Glutamatergic neuron (in vitro differentiated cells): ENCODE measurements around the gene BRSK2. TPM values are rescaled to one million over a fixed set of nuclear protein-coding genes. Genes with fewer than 3 reads are reported as not detected.
"Not testable (repeated sequence)": the region's sequence is repeated elsewhere in the genome, so short reads cannot be mapped to it uniquely, and the experiment has no call there.

Source experiments
- DNase-seq: peaks from one replicate; pipeline ENCODE4 v3.0.0; 2022
- H3K27ac Mint-ChIP-seq: one replicate; pipeline ENCODE4 v1.8.0; 2020; ENCODE audit warnings: mild to moderate bottlenecking, mixed read lengths, inconsistent platforms; ENCODE audit not compliant: unreplicated experiment
- H3K27me3 Mint-ChIP-seq: one replicate; pipeline ENCODE4 v1.8.0; 2020; ENCODE audit warnings: mild to moderate bottlenecking, moderate library complexity, mixed read lengths, inconsistent platforms; ENCODE audit not compliant: unreplicated experiment
- H3K36me3 Mint-ChIP-seq: one replicate; pipeline ENCODE4 v1.8.0; 2020; ENCODE audit warnings: mild to moderate bottlenecking, mixed read lengths, inconsistent platforms; ENCODE audit not compliant: unreplicated experiment
- H3K4me1 Mint-ChIP-seq: one replicate; pipeline ENCODE4 v1.8.0; 2020; ENCODE audit warnings: mild to moderate bottlenecking, low read depth, mixed read lengths, inconsistent platforms; ENCODE audit not compliant: unreplicated experiment
- H3K4me3 Mint-ChIP-seq: one replicate; pipeline ENCODE4 v1.8.0; 2020; ENCODE audit warnings: mild to moderate bottlenecking, mixed read lengths, inconsistent platforms; ENCODE audit not compliant: unreplicated experiment
- H3K9me3 Mint-ChIP-seq: one replicate; pipeline ENCODE4 v1.8.0; 2020; ENCODE audit warnings: mild to moderate bottlenecking, moderate library complexity, mixed read lengths, inconsistent platforms; ENCODE audit not compliant: unreplicated experiment
- total RNA-seq: library from RNA; stranded (reverse); fragmentation: NEBNext Ultra II Directional; extraction: Animal tissue kit (Norgen Biotek cat#: 25700); gene quantifications from one replicate; pipeline ENCODE4 v1.2.1, GENCODE V29; 2021; ENCODE audit not compliant: unreplicated experiment
- TF ChIP-seq, protein P1 (sequence below): fragments of 200-600 bp; sonication (generic); IDR thresholded peaks from one replicate; pipeline ENCODE4 v1.5.0; 2021; ENCODE audit not compliant: partially characterized antibody, unreplicated experiment

The BRSK2 gene
- total RNA-seq, 1 donor from 2014 or later = 207 TPM

- Mint-ChIP-seq H3K27ac (no peak overlapping the region), H3K4me3 (no peak overlapping the region), H3K9me3 (peaks cover 5% of the 10 kb centered on the region), H3K27me3 (peaks cover 8% of the 10 kb centered on the region), H3K4me1 (peaks cover 29% of the 10 kb centered on the region), H3K36me3 (no peaks in the 10 kb centered on the region)
- no peak for DNase-seq
- TF ChIP-seq, protein P1, sequence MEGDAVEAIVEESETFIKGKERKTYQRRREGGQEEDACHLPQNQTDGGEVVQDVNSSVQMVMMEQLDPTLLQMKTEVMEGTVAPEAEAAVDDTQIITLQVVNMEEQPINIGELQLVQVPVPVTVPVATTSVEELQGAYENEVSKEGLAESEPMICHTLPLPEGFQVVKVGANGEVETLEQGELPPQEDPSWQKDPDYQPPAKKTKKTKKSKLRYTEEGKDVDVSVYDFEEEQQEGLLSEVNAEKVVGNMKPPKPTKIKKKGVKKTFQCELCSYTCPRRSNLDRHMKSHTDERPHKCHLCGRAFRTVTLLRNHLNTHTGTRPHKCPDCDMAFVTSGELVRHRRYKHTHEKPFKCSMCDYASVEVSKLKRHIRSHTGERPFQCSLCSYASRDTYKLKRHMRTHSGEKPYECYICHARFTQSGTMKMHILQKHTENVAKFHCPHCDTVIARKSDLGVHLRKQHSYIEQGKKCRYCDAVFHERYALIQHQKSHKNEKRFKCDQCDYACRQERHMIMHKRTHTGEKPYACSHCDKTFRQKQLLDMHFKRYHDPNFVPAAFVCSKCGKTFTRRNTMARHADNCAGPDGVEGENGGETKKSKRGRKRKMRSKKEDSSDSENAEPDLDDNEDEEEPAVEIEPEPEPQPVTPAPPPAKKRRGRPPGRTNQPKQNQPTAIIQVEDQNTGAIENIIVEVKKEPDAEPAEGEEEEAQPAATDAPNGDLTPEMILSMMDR = no peak
These were observed 119.3 kb downstream of the BRSK2 start for GRCh38 chr11:1508986-1509385.

DNA sequence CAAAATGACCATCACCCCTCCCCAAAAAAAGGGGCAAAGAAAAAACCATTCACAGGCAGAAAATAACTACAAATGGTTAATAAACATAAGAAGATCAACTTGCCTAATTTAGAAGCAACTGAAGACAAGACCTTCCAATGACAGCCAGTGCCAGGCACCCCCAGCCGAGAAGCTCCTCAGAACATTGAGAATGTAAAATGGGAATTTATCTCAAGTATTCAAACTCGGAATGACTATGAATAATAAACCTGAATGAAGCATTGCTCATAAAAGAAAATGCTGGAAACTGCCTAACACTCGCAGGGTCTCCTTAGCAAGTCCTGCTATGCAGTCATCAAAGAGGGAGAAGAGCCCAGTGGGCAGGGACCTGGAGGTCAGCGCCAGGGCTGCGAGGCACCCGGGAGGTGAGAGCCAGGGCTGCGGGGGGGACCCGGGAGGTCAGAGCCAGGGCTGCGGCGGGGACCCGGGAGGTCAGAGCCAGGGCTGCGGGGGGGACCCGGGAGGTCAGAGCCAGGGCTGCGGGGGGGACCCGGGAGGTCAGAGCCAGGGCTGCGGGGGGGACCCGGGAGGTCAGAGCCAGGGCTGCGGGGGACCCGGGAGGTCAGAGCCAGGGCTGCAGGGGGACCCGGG, 120.0 kb downstream of the BRSK2 start:
- no peak for DNase-seq
- Mint-ChIP-seq H3K27me3 (peaks cover 7% of the 10 kb centered on the region), H3K27ac (peak overlapping the region; percentile 29), H3K36me3 (no peaks in the 10 kb centered on the region), H3K4me3 (peak overlapping the region; percentile 52), H3K9me3 (peaks cover 11% of the 10 kb centered on the region), H3K4me1 (peaks cover 36% of the 10 kb centered on the region)
- TF ChIP-seq, protein P1 = no peak

DNA sequence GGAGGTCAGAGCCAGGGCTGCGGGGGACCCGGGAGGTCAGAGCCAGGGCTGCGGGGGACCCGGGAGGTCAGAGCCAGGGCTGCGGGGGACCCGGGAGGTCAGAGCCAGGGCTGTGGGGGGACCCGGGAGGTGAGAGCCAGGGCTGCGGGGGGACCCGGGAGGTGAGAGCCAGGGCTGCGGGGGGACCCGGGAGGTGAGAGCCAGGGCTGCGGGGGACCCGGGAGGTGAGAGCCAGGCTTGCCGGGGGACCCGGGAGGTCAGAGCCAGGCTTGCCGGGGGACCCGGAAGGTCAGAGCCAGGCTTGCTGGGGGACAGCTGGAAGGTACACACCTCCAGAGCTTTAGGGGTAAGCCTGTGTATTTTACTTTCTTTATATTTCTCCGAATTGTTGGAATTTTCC, 120.6 kb downstream of the BRSK2 start:
- not testable (repeated sequence) for H3K27ac Mint-ChIP-seq, H3K36me3 Mint-ChIP-seq, DNase-seq, H3K4me3 Mint-ChIP-seq, H3K27me3 Mint-ChIP-seq
- Mint-ChIP-seq H3K9me3 (peaks cover 11% of the 10 kb centered on the region), H3K4me1 (peaks cover 40% of the 10 kb centered on the region)

- Mint-ChIP-seq H3K36me3 (no peaks in the 10 kb centered on the region), H3K4me3 (no peak overlapping the region)
These were observed 121.2 kb downstream of the BRSK2 start for GRCh38 chr11:1510928-1511327.

GRCh38 chr11:1511937-1512496, 122.3 kb downstream of the BRSK2 start:
- Mint-ChIP-seq H3K9me3 (peaks cover 11% of the 10 kb centered on the region), H3K4me1 (peaks cover 45% of the 10 kb centered on the region), H3K27ac (no peak overlapping the region), H3K4me3 (no peak overlapping the region), H3K36me3 (no peaks in the 10 kb centered on the region), H3K27me3 (peaks cover 10% of the 10 kb centered on the region)
- DNase-seq = no peak
- TF ChIP-seq, protein P1 = no peak

More at GRCh38 chr11:1510928-1511327, 121.2 kb downstream of the BRSK2 start:
- no peak for DNase-seq
- Mint-ChIP-seq H3K9me3 (peaks cover 11% of the 10 kb centered on the region), H3K27me3 (peaks cover 5% of the 10 kb centered on the region), H3K4me1 (peaks cover 42% of the 10 kb centered on the region), H3K27ac (peak overlapping the region; percentile 38)
- TF ChIP-seq, protein P1 = no peak

Other genes starting within 250 kb of the BRSK2 start
- gene MUC5AC, start 232.0 kb upstream of the BRSK2 start, total RNA-seq = not detected
- gene MUC5B, start 166.9 kb upstream of the BRSK2 start, total RNA-seq = not detected
- 67.5 TPM for gene TOLLIP, start 80.3 kb upstream of the BRSK2 start, total RNA-seq
- gene MOB2, start 96.8 kb downstream of the BRSK2 start, total RNA-seq = 29.0 TPM
- gene DUSP8, start 182.3 kb downstream of the BRSK2 start, total RNA-seq = 123 TPM
- not detected for gene KRTAP5-1, start 195.3 kb downstream of the BRSK2 start, total RNA-seq
- not detected for gene KRTAP5-2, start 208.4 kb downstream of the BRSK2 start, total RNA-seq
- gene KRTAP5-3, start 218.5 kb downstream of the BRSK2 start, total RNA-seq = not detected
- not detected for gene KRTAP5-4, start 232.2 kb downstream of the BRSK2 start, total RNA-seq
- gene KRTAP5-5, start 239.8 kb downstream of the BRSK2 start, total RNA-seq = not detected